Panc1 (cell line): Measurements from ENCODE around the gene TMEM121. TPM values are rescaled to one million over a fixed set of nuclear protein-coding genes. Genes with fewer than 3 reads are reported as not detected.

Source experiments
- ATAC-seq: fragments of 200-7000 bp; cut with Tn5 transposase; 2 replicates; pipeline ENCODE4 v1.9.1; 2020; ENCODE audit warnings: mild to moderate bottlenecking, moderate library complexity
- BruUV-seq: library from RNA; stranded (reverse); fragments of 400-500 nt; replicated peaks from 2 replicates; lab custom pipeline; 2021; lab: Mats Ljungman, UMichigan
- CTCF ChIA-PET: fragments of 300-600 bp; sonication (Branson Sonifier 250); formaldehyde crosslinking; loops from one replicate; lab custom pipeline; 2022; ENCODE audit warnings: antibody characterized with exemption; lab: Charles Lee
- POLR2A ChIA-PET: fragments of 300-600 bp; sonication (Branson Sonifier 250); formaldehyde crosslinking; loops from one replicate; lab custom pipeline; 2022; ENCODE audit warnings: antibody characterized with exemption; lab: Charles Lee
- DNase-seq: peaks from one replicate; pipeline ENCODE4 v3.0.0-alpha.2; 2010; ENCODE audit warnings: low read depth, low spot score
- H3K27ac ChIP-seq: 2 replicates; pipeline ENCODE4 v1.5.1; 2011; ENCODE audit warnings: mild to moderate bottlenecking, low read length, inconsistent platforms
- H3K27me3 ChIP-seq: fragments of 200-500 bp; sonication (Bioruptor generic); 2 replicates; pipeline ENCODE4 v1.6.0; 2014; ENCODE audit warnings: low read length, inconsistent platforms; ENCODE audit not compliant: control insufficient read depth, insufficient read depth
- H3K36me3 ChIP-seq: fragments of 200-500 bp; sonication (Bioruptor generic); 2 replicates; pipeline ENCODE4 v1.5.1; 2014; ENCODE audit warnings: inconsistent platforms, mild to moderate bottlenecking, low read length, moderate library complexity; ENCODE audit not compliant: control insufficient read depth, insufficient read depth
- H3K4me1 ChIP-seq: 2 replicates; pipeline ENCODE4 v1.5.1; 2011; ENCODE audit warnings: inconsistent platforms, mild to moderate bottlenecking, low read length, moderate library complexity; ENCODE audit not compliant: control insufficient read depth, insufficient read depth
- H3K4me3 ChIP-seq, 2 experiments: 2 replicates each; pipeline ENCODE4 v1.5.1; 2011 to 2012; ENCODE audit warnings: low read depth in 2 of 2, low read length in 2 of 2, mild to moderate bottlenecking in 2 of 2, inconsistent platforms in 1 of 2, moderate library complexity in 1 of 2
- H3K9me3 ChIP-seq: fragments of 200-500 bp; sonication (Bioruptor generic); 2 replicates; pipeline ENCODE4 v1.5.1; 2014; ENCODE audit warnings: low read depth, mild to moderate bottlenecking, inconsistent platforms, low read length, moderate library complexity; ENCODE audit not compliant: control insufficient read depth, insufficient read depth
- CTCF ChIP-seq: fragments of 450-650 bp; IDR thresholded peaks from 2 replicates; pipeline ENCODE4 v1.5.1; 2017; ENCODE audit warnings: mild to moderate bottlenecking
- POLR2AphosphoS5 ChIP-seq: IDR thresholded peaks from 2 replicates; pipeline ENCODE4 v1.6.1; 2012; ENCODE audit warnings: mild to moderate bottlenecking, low read depth, low read length, moderate library complexity
- REST ChIP-seq, 2 experiments: IDR thresholded peaks; 2 replicates each; pipeline ENCODE4 v1.6.1; 2011 to 2012; ENCODE audit warnings: low read depth in 2 of 2, control low read depth in 1 of 2, low read length in 1 of 2, mild to moderate bottlenecking in 1 of 2, moderate library complexity in 1 of 2; ENCODE audit not compliant: insufficient read depth in 1 of 2
- SIN3A ChIP-seq: IDR thresholded peaks from 2 replicates; pipeline ENCODE4 v1.6.1; 2012; ENCODE audit warnings: low read depth, mild to moderate bottlenecking, low read length, moderate library complexity, borderline replicate concordance; ENCODE audit not compliant: insufficient read depth
- TCF7L2 ChIP-seq: IDR thresholded peaks from 2 replicates; pipeline ENCODE4 v1.6.1; 2011; ENCODE audit warnings: mild to moderate bottlenecking, low read depth, low read length, inconsistent platforms
- in situ Hi-C: cut with HindIII; loops from 2 replicates; pipeline ENCODE4 v1.10.0; 2016; ENCODE audit warnings: low sequenced_read_pairs, low pct_unique_long_range_greater_than_20kb
- intact Hi-C: fragments of 100-400 bp; cut with micrococcal nuclease; formaldehyde crosslinking; loops from one replicate; pipeline ENCODE4 v1.10.0; 2022; ENCODE audit not compliant: unreplicated experiment
- total RNA-seq: library from RNA; stranded (reverse); gene quantifications from one replicate; pipeline ENCODE4 v1.2.1, GENCODE V29; 2021; ENCODE audit not compliant: unreplicated experiment

The TMEM121 gene
- total RNA-seq, 1 experiment from 2014 or later: 4.6 TPM

GRCh38 chr14:105486163-105486973 is 40.0 kb upstream of the TMEM121 start, which contains the start of gene CRIP1:
CRIP1 (plus strand) TSS chr14:105486886; CDS start chr14:105487260, 374 bp downstream.
- DNase-seq (no peak), ATAC-seq (no peak)
- peaks cover 41% of the 10 kb centered on the region for H3K4me1 ChIP-seq
- in situ Hi-C loops: no loop called here
- intact Hi-C loops: loop anchor here (10.0 kb wide), 1 partner anchor 112 kb away; no protein-coding TSS in a partner anchor
- no peaks in the 10 kb centered on the region for H3K27me3 ChIP-seq
- peak within 1 kb of the TSS; percentile 58 to 67 for H3K4me3 ChIP-seq
- POLR2A ChIA-PET: no interaction called here
- TF ChIP-seq CTCF (no peak; the same call in 1 of the 2 replicates), TCF7L2 (no peak), SIN3A (no peak), REST (IDR thresholded peaks at IDR 0.05; ENCODE audit: insufficient read depth in 1 of 2, low read depth in 2 of 2, low read length in 1 of 2) (no peak), POLR2AphosphoS5 (no peak)
- CTCF ChIA-PET: interaction anchor here (1.5 kb wide), 1 partner anchor 17 kb away, joined by 3 read pairs; no protein-coding TSS in a partner anchor
- peak within 1 kb of the TSS; percentile 80 for H3K27ac ChIP-seq
- no peaks in the 10 kb centered on the region for H3K9me3 ChIP-seq
- H3K36me3 ChIP-seq: no peaks in the 10 kb centered on the region; the same call in 1 of the 2 replicates
- no TSS peak for BruUV-seq

DNA sequence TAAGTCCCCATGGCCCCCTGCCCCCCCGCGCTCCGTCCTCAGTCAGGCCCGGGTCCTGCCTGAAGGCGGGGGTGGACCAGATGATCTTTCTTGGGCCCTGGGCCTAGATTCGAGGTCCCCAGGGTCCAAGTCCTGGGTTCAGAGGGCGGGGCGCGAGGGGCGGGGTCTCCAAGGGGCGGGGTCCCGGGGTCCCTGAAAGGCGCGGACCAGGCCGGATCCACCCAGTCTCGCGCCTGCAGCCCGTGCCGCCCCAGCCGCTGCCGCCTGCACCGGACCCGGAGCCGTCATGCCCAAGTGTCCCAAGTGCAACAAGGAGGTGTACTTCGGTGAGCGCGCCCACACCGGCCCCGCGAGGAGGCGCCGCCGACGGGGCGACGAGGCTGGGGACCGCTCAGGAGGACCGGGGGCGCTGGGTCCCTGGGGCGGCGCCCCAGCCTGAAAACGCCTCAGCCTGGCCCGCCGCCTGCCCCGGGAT is 39.4 kb upstream of the TMEM121 start:
- Histone ChIP-seq H3K4me1 (peaks cover 39% of the 10 kb centered on the region), H3K4me3 (peak overlapping the region; percentile 58 to 67), H3K9me3 (no peaks in the 10 kb centered on the region), H3K36me3 (no peaks in the 10 kb centered on the region; the same call in 1 of the 2 replicates), H3K27me3 (no peaks in the 10 kb centered on the region), H3K27ac (peak overlapping the region; percentile 80)
- ATAC-seq: no peak
- DNase-seq: no peak
- BruUV-seq: no TSS peak
- in situ Hi-C loops (no loop called here), intact Hi-C loops (loop anchor here (10.0 kb wide), 1 partner anchor 112 kb away; no protein-coding TSS in a partner anchor)
- no peak for TF ChIP-seq TCF7L2
- peak; percentile 91 for TF ChIP-seq POLR2AphosphoS5
- no peak for TF ChIP-seq REST (IDR thresholded peaks at IDR 0.05; ENCODE audit: insufficient read depth in 1 of 2, low read depth in 2 of 2, low read length in 1 of 2)
- TF ChIP-seq CTCF: no peak
- TF ChIP-seq SIN3A: peak; percentile 44; the same call in 1 of the 2 replicates
- ChIA-PET CTCF (interaction anchor here (1.5 kb wide), 1 partner anchor 18 kb away, joined by 3 read pairs; no protein-coding TSS in a partner anchor), POLR2A (no interaction called here)
